SJCRH30 (cell line): Measurements from ENCODE around the gene FHIT. TPM values are rescaled to one million over a fixed set of nuclear protein-coding genes. Genes with fewer than 3 reads are reported as not detected.

Experiments
- DNase-seq, 2 experiments: peaks; one replicate each; pipeline ENCODE4 v3.0.0-alpha.2; 2015 to 2020
- H3K27ac ChIP-seq: fragments of 250-450 bp; sonication (Bioruptor Pico); 2 replicates; pipeline ENCODE4 v1.5.1; 2020; ENCODE audit warnings: mild to moderate bottlenecking, moderate library complexity
- H3K27me3 ChIP-seq: fragments of 250-450 bp; sonication (Bioruptor Pico); 2 replicates; pipeline ENCODE4 v1.5.1; 2020; ENCODE audit warnings: mild to moderate bottlenecking, moderate library complexity
- H3K36me3 ChIP-seq: fragments of 250-450 bp; sonication (Bioruptor Pico); 2 replicates; pipeline ENCODE4 v1.5.1; 2020; ENCODE audit warnings: mild to moderate bottlenecking, moderate library complexity
- H3K4me1 ChIP-seq: fragments of 250-450 bp; sonication (Bioruptor Pico); 2 replicates; pipeline ENCODE4 v1.5.1; 2020; ENCODE audit warnings: mild to moderate bottlenecking, moderate library complexity
- H3K4me3 ChIP-seq: fragments of 250-450 bp; sonication (Bioruptor Pico); 2 replicates; pipeline ENCODE4 v1.5.1; 2020; ENCODE audit warnings: mild to moderate bottlenecking, moderate library complexity
- H3K9me3 ChIP-seq: fragments of 250-450 bp; sonication (Bioruptor Pico); replicated peaks from 2 replicates; pipeline ENCODE4 v1.5.1; 2020; ENCODE audit warnings: mild to moderate bottlenecking, moderate library complexity
- total RNA-seq: library from RNA; depleted of rRNA; stranded (reverse); fragments of >200 nt; shearing (Covaris generic); gene quantifications from 2 replicates; pipeline ENCODE4 v1.2.3, GENCODE V29; 2014

FHIT gene
- total RNA-seq, 1 experiment from 2014 or later, result 2.2 TPM

DNA sequence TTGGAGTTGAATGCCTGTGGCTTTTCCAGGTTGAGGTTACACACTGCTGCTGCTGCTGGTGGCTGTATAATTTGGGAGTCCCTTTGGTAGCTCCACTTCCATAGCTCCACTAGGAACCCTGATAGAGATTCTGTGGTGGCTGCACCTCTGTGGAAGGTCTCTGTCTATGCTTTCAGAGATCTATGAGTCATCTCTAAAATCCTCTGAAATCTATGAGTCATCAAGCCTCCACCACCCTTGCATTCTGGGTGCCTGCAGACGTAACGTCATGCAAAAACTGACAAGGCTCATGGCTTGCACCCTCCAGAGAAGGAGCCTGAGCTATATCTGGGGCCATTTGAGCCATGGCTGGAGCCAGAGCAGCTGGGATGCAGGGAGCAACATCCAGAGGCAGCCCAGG, 1164.4 kb downstream of the FHIT start:
- Histone ChIP-seq H3K36me3 (no peaks in the 10 kb centered on the region), H3K9me3 (no peaks in the 10 kb centered on the region), H3K4me1 (peaks cover 3% of the 10 kb centered on the region; the same call in 1 of the 2 replicates), H3K4me3 (no peak overlapping the region), H3K27me3 (no peaks in the 10 kb centered on the region), H3K27ac (no peak overlapping the region)
- peak; percentile 3 to 13 for DNase-seq

DNA sequence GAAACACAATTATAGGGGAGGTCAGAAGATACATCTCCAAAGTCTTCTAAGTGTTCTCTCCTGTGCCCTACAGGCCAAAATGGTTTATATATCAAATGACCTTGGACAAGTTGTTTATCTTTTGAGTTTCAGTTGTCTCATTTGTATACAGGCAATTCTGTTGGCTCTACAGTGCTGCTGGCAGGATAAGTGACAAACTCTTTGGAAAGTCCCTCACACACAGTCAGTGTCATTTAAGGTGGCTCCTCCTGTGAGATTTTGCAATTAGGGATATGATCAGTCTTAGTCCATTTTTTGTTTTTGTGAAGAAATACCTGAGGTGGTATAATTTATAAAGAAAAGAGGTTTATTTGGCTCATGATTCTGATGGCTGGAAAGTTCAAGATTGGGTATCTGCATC, 1165.6 kb downstream of the FHIT start:
- Histone ChIP-seq H3K27me3 (no peaks in the 10 kb centered on the region), H3K4me3 (no peak overlapping the region)
- DNase-seq, result no peak

DNA sequence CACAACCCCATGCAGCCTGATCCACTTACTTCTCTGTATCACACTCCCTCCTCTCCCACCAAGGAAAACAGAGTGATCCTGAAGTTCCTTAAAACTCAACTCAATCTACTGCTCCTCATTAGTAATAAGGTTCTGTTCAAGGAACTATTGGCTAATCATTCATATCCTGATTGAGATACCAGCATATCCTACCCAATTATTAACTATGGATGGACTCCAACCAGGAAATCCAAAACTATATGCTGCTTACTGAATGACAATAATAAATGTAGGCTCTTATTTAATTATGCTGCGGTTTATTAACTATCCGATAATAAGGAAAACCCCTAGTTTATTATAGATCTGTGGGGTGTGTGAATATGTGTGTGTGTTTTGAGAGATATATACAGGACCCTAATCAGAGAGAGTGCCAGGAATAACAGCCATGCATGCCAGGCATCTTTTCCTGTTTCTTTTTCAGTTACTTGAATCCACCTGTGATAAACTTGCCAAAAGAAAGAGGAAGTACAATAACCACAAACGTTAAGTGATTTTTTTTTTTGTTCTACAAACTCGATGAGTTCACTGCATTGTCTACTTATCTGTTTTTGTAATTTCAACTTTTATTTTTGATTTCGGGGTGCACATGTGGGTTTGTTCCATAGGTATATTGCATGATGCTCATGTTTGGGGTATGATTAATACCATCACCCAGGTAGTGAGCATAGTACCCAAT, 1169.7 kb downstream of the FHIT start:
- no peaks in the 10 kb centered on the region for H3K9me3 ChIP-seq
- no peaks in the 10 kb centered on the region for H3K36me3 ChIP-seq
- no peak overlapping the region for H3K4me3 ChIP-seq
- DNase-seq, result no peak
- no peak overlapping the region for H3K27ac ChIP-seq
- no peaks in the 10 kb centered on the region for H3K27me3 ChIP-seq
- peaks cover 2% of the 10 kb centered on the region; the same call in 1 of the 2 replicates for H3K4me1 ChIP-seq

More for the DNA sequence above, 1165.6 kb downstream of the FHIT start:
- Histone ChIP-seq H3K4me1 (peaks cover 3% of the 10 kb centered on the region; the same call in 1 of the 2 replicates), H3K36me3 (no peaks in the 10 kb centered on the region), H3K27ac (no peak overlapping the region), H3K9me3 (no peaks in the 10 kb centered on the region)

DNA sequence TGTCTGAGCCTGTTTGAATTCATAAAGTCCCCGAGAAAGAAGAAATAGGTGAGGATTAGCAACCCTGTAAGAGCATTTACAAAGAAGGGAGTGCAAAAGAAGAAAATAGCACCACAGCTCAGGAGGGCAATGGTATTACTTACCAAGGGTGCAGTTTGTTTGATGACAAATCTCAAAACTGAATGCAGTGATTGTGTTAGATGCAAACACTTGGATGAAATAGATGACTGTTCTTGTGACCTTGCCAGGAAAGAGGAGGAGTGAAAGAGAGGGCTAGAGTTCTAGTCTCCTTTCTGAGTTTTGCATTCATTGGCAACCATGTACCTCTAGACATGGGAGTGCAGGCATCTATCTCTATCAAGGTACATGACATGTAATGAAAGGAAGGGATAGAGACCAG, 1170.6 kb downstream of the FHIT start:
- no peak overlapping the region for H3K27ac ChIP-seq
- H3K36me3 ChIP-seq, result no peaks in the 10 kb centered on the region
- H3K9me3 ChIP-seq, result no peaks in the 10 kb centered on the region
- no peak overlapping the region for H3K4me3 ChIP-seq
- H3K4me1 ChIP-seq, result no peaks in the 10 kb centered on the region
- H3K27me3 ChIP-seq, result no peaks in the 10 kb centered on the region
- no peak for DNase-seq

DNA sequence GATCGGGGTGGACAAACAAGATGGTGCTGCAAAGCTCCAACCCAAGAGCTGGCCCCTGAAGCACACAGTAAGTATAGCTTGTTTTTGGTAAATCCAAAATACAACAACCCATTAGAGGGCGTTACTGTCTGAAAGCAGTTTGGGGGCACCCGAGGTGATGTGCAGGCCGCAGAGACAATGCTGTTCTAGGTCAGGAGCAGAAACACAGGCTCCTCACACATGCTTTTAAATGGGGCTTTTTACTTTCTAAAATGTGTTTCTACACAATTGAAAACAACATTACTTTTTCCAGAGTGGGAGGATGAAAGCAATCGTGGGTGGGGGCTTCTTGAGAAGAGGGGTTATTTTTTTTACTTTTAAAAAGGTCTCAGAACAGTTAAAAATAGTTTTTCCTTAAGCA, 1172.2 kb downstream of the FHIT start:
- H3K4me3 ChIP-seq, result no peak overlapping the region
- no peak overlapping the region for H3K27ac ChIP-seq
- no peaks in the 10 kb centered on the region for H3K36me3 ChIP-seq
- H3K4me1 ChIP-seq, result no peaks in the 10 kb centered on the region
- no peak for DNase-seq
- H3K27me3 ChIP-seq, result no peaks in the 10 kb centered on the region
- no peaks in the 10 kb centered on the region for H3K9me3 ChIP-seq

DNA sequence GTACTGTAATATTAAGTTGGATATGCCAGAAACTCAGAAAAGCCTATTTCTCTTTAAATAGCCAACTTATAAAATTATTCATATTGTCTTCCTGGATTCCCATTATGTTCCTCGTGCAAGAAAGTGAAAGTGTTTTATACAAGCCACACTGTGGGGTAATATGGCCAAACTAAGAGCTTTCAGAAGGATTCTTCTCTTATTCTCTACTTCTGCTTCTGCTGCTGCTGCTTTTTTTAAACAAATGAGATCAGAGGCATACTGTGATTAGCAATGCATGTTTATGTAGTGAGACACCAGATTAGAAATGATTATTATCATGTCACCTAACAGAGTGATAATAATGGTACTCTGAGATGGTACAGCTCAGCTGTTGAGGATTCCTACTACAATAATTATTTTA, 1174.9 kb downstream of the FHIT start:
- no peaks in the 10 kb centered on the region for H3K27me3 ChIP-seq
- no peak for DNase-seq
- no peaks in the 10 kb centered on the region for H3K9me3 ChIP-seq
- H3K27ac ChIP-seq, result no peak overlapping the region
- H3K4me1 ChIP-seq, result no peaks in the 10 kb centered on the region
- no peak overlapping the region for H3K4me3 ChIP-seq
- no peaks in the 10 kb centered on the region for H3K36me3 ChIP-seq

DNA sequence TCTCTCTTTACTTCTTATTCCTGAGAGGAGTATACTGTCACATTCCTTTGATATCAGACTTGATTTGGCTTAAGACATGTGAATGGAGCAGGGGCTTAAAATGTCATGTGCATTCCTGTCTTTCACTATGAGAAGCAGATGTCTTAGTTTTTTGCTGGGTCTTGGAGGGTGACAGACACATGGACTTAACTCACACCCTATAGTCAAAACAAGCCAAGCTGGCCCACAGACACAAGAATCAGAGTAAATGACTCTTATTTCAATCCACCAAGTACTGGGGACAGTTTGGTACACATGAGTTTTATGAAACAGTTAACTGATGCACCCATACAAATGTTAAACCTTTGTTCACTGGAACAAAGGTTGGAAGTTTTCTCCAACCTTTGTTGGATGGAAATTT, 1177.3 kb downstream of the FHIT start:
- Histone ChIP-seq H3K9me3 (no peaks in the 10 kb centered on the region), H3K4me3 (no peak overlapping the region), H3K27me3 (no peaks in the 10 kb centered on the region), H3K4me1 (no peaks in the 10 kb centered on the region), H3K27ac (no peak overlapping the region), H3K36me3 (no peaks in the 10 kb centered on the region)
- no peak for DNase-seq

DNA sequence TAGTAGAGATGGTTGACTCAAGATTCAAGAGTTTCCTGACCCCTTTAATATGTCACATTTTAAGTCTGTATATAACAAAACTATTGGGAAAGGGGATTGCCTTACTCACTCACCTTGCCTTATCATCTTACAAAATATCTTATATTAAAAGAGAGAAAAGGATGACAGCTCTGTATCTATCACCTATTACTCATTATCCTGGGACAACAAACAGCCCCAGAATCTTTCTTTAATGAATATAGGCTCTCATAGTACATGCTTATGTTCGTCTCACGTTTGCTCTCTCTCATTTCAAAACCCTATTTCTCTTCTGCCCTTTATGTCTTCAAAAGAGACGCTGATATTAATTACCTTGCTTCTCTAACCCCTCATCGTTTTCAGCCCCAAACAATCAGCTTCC, 1178.0 kb downstream of the FHIT start:
- H3K4me3 ChIP-seq, result no peak overlapping the region
- DNase-seq, result no peak
- H3K4me1 ChIP-seq, result no peaks in the 10 kb centered on the region
- H3K27ac ChIP-seq, result no peak overlapping the region
- H3K27me3 ChIP-seq, result no peaks in the 10 kb centered on the region
- H3K9me3 ChIP-seq, result no peaks in the 10 kb centered on the region
- no peaks in the 10 kb centered on the region for H3K36me3 ChIP-seq

DNA sequence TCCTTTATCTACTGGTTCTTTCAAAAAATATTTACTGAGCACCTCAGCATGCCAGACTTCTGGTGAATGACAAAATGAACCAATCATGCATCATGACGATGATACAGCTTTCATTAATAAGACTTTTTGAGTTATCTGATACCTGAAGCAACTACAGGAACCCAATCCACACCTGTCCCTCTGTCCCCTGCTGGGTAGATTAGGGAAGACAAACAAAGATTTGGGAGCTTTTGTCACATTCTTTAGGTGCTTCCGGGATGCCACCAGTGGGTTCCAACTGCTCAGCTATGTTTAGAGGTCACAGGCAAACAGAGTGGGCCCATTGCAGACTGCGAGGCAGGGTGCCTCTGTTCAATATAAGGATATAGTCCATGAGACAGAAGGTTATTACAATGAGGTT, 1180.9 kb downstream of the FHIT start:
- Histone ChIP-seq H3K27ac (no peak overlapping the region), H3K36me3 (no peaks in the 10 kb centered on the region), H3K27me3 (no peaks in the 10 kb centered on the region), H3K9me3 (no peaks in the 10 kb centered on the region), H3K4me1 (no peaks in the 10 kb centered on the region), H3K4me3 (no peak overlapping the region)
- no peak for DNase-seq

DNA sequence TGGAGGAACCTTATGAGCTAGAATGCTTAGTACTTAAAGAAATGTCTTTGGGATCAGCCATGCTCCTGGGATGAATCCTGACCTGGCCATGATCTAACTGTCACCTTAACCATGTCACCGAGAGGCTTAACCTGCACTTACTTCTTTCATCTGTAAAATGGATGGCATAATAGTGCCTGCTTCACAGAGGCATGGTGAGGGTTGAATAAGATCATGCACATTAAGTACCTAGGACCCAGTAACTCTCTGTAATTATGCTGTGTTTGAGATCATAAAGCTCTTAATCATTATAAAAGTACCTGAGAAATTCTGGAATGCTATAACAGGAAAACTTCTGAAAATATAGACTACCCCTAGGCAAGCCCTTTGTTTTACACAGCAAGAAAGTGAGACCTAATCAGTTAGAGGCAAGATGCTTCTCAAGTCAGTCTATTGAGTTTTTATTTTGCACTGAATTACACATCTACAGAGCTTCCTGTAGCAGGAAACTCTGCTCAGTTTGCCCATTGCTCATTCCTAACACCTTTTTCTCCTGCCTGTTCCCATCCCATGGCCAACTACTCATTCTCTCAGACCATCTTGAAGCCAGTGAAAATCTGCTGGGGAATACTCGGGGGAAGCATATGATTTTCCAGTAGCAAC, 1185.9 kb downstream of the FHIT start:
- Histone ChIP-seq H3K27me3 (no peaks in the 10 kb centered on the region), H3K4me1 (no peaks in the 10 kb centered on the region), H3K36me3 (no peaks in the 10 kb centered on the region), H3K27ac (no peak overlapping the region), H3K4me3 (no peak overlapping the region), H3K9me3 (no peaks in the 10 kb centered on the region)
- no peak for DNase-seq

DNA sequence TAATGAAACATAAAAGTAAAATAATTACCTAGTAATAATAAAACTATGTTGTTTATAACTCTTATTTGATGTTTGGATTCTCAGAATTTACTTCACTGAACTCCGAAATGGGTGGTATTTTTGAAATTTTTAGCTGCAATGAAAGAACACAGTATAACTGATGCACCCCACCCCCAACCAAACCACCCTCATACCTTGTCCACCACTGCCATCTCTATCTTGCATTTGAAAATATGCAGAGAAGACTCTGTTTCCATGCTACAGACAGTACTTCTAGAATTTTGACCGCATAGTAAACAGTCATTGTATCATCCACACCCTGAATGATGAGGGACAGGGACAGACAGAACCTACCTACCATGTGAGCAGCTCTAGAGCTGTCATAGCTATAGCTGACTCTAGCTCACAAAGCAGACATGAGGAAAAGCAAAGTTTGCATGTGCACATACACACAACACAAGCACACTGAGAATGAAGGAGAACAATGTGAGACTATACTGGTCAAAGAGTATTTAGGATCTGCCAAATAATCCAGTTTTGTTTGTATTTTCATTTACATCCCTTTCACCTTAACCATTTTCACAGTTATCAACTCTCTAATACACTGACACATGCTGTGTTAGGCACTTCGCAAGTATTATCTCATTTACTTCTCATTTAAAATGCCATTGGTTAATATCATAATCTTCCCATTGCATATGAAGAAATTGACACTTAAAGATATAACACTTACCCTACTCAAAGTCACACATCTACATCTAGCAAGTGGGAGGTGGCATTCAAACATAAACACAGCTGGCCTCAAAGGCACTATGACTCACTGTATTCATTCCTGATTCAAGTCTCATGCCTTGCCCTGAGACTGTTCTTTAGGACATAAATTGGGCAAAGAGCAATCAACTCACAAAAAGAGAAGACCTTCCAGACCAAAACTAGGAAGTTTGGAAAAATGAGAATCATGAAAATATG, 1186.8 kb downstream of the FHIT start:
- DNase-seq, result peak in 1 of 2 experiments; percentile 15
- Histone ChIP-seq H3K4me1 (no peaks in the 10 kb centered on the region), H3K4me3 (no peak overlapping the region), H3K27me3 (no peaks in the 10 kb centered on the region), H3K36me3 (no peaks in the 10 kb centered on the region), H3K9me3 (no peaks in the 10 kb centered on the region), H3K27ac (no peak overlapping the region)

DNA sequence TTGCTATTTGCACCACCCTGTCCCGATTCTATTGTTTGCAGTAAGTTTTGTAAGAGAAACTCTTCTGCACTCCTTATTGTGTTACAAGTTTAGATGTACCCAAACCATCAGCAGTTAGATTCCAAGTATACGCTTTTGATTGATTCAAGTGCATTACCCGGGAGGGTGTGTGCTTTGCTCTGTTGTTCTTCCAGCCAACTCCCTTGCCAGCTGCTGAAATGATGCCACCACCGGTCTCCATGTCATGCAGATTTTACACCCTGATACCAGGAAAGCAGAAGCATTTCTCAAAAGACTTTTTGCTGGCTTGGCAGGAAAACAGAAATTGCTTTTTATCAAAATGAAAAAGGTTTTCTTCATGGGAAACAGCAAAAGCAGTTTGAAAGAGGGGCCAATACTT, 1194.8 kb downstream of the FHIT start:
- Histone ChIP-seq H3K4me3 (no peak overlapping the region), H3K27ac (no peak overlapping the region)
- DNase-seq, result no peak

DNA sequence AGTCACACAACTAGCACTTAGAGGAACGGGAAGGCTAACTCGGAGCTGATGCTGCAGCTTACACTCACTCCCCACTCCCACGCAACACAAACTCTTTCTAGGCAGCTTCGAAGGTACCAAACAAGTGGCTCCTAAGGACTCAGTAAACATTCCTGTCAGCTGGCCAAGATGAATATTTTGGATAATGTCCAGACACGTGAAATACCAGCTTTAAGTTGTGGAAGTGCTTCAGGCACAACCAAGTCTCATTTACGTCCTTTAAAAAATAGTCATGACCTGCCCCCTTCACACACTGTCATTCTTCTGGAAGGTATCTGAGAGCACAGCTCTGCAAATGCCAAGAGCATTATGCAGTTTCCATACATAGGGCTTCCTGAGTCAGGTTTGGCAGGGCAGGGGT, 1195.5 kb downstream of the FHIT start:
- H3K9me3 ChIP-seq, result no peaks in the 10 kb centered on the region
- no peak overlapping the region for H3K4me3 ChIP-seq
- no peaks in the 10 kb centered on the region for H3K4me1 ChIP-seq
- no peaks in the 10 kb centered on the region for H3K36me3 ChIP-seq
- no peaks in the 10 kb centered on the region for H3K27me3 ChIP-seq
- no peak for DNase-seq
- no peak overlapping the region for H3K27ac ChIP-seq

More for the DNA sequence above, 1194.8 kb downstream of the FHIT start:
- Histone ChIP-seq H3K27me3 (no peaks in the 10 kb centered on the region), H3K4me1 (no peaks in the 10 kb centered on the region), H3K9me3 (no peaks in the 10 kb centered on the region), H3K36me3 (no peaks in the 10 kb centered on the region)

DNA sequence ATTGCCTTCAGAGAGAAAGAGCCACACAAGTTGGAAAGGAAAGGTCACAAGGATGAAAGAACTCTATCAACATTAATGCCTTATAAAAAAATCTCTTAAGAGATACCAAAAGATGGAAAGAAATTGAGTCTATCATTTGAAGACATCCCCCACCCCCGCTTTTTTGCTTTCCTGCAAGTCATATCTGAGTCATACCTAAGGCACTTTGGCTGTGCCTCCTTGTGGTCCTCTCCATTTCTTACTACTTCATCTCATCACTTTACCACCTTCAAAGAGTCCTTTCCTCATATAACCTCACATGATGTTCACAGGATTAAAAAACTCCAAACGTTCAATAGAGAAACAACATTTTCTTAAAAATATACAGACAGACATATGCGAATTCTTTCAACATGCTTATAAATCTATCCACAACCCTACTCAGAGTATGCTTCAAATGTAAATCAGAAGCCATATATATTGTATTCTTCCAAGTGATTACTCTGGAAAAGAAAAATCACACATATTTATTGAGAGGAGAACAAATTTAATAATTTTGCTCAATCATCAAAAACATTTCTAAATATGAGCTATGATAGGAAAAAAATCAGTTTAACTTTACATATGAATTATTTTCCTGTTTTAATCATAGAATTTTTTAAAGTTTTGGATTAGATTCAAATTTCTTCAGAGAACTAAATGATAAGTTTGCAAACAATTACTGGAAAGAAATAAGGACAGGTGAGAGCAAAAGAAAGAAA, 1197.6 kb downstream of the FHIT start:
- Histone ChIP-seq H3K4me3 (no peak overlapping the region), H3K36me3 (no peaks in the 10 kb centered on the region), H3K4me1 (no peaks in the 10 kb centered on the region), H3K27me3 (no peaks in the 10 kb centered on the region), H3K9me3 (no peaks in the 10 kb centered on the region), H3K27ac (no peak overlapping the region)
- no peak for DNase-seq
